ENCODE data around the gene MYO18A. TPM values are rescaled to one million over a fixed set of nuclear protein-coding genes. Genes with fewer than 3 reads are reported as not detected.

MYO18A gene
- total and polyA plus RNA-seq, 11 donors = 83.5 to 340 (median 300) TPM

DNA sequence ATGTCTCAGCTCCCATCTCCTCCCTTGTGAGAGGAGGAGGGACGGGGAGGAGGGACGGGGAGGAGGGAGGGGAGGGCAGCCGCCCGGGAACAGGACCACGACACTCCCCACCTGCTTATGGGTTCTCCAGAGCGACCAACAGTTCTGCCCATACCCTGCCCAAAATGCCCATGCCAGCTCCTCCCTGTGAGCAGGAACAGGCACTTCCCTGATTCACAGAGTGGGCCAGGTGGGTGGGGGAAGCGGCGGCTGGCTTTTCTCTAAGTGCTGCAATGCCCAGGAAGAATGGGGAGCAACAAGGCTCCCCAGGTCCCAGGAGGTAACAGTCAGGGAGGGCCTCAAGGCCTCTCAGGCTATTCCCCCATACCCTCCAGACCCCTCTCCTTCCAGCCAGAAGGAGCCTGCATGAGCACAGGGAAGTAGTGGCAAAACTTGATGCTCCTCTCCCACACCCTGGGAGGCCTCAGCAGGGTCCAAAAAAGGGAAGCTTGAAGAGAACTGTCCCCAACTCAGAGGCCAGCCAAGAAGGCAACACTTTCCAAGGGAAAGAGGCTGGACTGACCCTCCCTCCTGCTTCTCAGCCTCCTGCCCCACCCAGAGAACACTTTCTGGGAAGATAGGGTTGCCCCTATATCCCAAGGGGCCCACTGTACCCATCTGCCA lies 53.8 kb downstream of the MYO18A start:
- TF ChIP-seq, protein P1, sequence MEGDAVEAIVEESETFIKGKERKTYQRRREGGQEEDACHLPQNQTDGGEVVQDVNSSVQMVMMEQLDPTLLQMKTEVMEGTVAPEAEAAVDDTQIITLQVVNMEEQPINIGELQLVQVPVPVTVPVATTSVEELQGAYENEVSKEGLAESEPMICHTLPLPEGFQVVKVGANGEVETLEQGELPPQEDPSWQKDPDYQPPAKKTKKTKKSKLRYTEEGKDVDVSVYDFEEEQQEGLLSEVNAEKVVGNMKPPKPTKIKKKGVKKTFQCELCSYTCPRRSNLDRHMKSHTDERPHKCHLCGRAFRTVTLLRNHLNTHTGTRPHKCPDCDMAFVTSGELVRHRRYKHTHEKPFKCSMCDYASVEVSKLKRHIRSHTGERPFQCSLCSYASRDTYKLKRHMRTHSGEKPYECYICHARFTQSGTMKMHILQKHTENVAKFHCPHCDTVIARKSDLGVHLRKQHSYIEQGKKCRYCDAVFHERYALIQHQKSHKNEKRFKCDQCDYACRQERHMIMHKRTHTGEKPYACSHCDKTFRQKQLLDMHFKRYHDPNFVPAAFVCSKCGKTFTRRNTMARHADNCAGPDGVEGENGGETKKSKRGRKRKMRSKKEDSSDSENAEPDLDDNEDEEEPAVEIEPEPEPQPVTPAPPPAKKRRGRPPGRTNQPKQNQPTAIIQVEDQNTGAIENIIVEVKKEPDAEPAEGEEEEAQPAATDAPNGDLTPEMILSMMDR (IDR thresholded peaks at IDR 0.05) = no peak
- no peak for TF ChIP-seq POLR2A (IDR thresholded peaks at IDR 0.05)
- intact Hi-C loops (cut with DNase I) = loop anchor here in 2 of 10 donors (5.0 kb wide), 3 partner anchors 91 to 166 kb away; partner anchors contain the start of gene NUFIP2 (in 1 of the 2)
- Histone ChIP-seq H3K4me1 (peaks cover 5 to 66% (median 42%) of the 10 kb centered on the region in 12 donors), H3K27ac (peak overlapping the region in 6 of 12 donors; percentile 6 to 63 (median 43)), H3K27me3 (no peaks in the 10 kb centered on the region), H3K4me3 (no peak overlapping the region), H3K9me3 (no peaks in the 10 kb centered on the region), H3K36me3 (peaks cover 0 to 53% (median 25%) of the 10 kb centered on the region in 9 donors)
- ATAC-seq (no peak), DNase-seq (peak in 1 of 5 donors; percentile 25)
- WGBS, 4 donors = 62 to 74% (median 72%) methylated on average over 7 to 8 of the region's 8 CpGs

DNA sequence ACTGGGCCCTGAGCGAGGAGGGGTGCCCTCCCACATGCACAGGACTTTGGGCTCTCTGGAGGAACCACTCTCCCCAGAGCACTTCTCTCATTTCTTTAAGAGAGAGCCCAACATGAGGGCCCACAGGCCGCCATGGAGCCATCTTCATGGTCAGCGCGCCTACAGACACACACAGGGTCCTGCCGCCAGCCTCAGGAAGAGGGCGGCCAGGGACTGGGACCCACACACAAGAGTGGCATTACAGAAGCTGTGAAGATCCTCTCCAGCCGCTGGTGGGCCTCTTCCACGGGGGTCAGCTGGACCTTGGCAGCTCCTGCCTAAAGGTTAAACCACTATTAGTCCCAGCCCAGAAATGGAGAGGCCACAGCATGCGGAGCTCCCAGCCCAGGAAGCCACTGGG lies 54.5 kb downstream of the MYO18A start:
- H3K27ac ChIP-seq = peak overlapping the region in 5 of 12 donors; percentile 7 to 63 (median 46)
- DNase-seq (peak in 1 of 5 donors; percentile 18), ATAC-seq (no peak)
- peaks cover 0 to 56% (median 32%) of the 10 kb centered on the region in 9 donors for H3K36me3 ChIP-seq
- no peaks in the 10 kb centered on the region for H3K27me3 ChIP-seq
- intact Hi-C loops (cut with DNase I) = loop anchor here in 3 of 10 donors (2.0 to 5.0 kb wide), 5 partner anchors 15 to 167 kb away; partner anchors contain the start of gene NUFIP2 (in 1 of the 3)
- no peak overlapping the region for H3K4me3 ChIP-seq
- H3K9me3 ChIP-seq = no peaks in the 10 kb centered on the region
- TF ChIP-seq, protein P1 (IDR thresholded peaks at IDR 0.05) = no peak
- TF ChIP-seq POLR2A (IDR thresholded peaks at IDR 0.05) = no peak
- peaks cover 5 to 59% (median 42%) of the 10 kb centered on the region in 12 donors for H3K4me1 ChIP-seq
- WGBS, 4 donors = 75 to 85% (median 83%) methylated on average over 9 of the region's 9 CpGs

DNA sequence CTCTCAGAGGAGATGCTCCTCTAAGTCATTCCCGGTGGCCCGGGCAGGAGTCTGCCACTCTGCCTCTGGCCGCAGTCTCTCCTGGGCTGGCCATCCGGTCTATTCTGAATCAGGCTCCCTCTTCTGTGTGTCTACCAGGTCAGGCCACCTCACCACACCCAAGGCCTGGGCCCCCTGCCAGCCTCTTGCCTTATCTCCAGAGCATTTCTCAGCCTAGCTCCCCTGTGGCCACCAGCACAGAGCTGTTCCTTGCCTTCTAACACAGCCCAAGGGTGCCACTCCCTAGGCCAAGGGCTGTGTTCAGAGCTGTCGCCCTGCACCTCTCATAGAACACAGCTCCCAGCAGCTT lies 55.3 kb downstream of the MYO18A start:
- intact Hi-C loops (cut with DNase I) = loop anchor here in 4 of 10 donors (1.0 to 5.0 kb wide), 6 partner anchors 16 to 167 kb away; partner anchors contain the start of gene NUFIP2 (in 1 of the 4)
- peak in 2 of 5 donors; percentile 71 to 74 for DNase-seq
- 29 to 43% (median 37%) methylated on average over 5 of the region's 5 CpGs for WGBS, 4 donors
- peaks cover 0 to 59% (median 39%) of the 10 kb centered on the region in 9 donors for H3K36me3 ChIP-seq
- H3K4me1 ChIP-seq = peaks cover 5 to 56% (median 41%) of the 10 kb centered on the region in 12 donors
- TF ChIP-seq POLR2A (IDR thresholded peaks at IDR 0.05) = no peak
- TF ChIP-seq, protein P1 (IDR thresholded peaks at IDR 0.05) = no peak
- H3K4me3 ChIP-seq = no peak overlapping the region
- peak overlapping the region in 7 of 12 donors; percentile 7 to 63 (median 38) for H3K27ac ChIP-seq
- H3K27me3 ChIP-seq = no peaks in the 10 kb centered on the region
- ATAC-seq = peak; percentile 13 to 52 (median 40)
- H3K9me3 ChIP-seq = no peaks in the 10 kb centered on the region
